Stimulated activated memory B cell treated with anti-CD40 and anti-IgM and Interleukin-4, amounts not matched to agents 10 μg/mL and 1 μg/mL and 100 μg/mL, for 72 hours (primary cell): ENCODE results near the gene DLL4.
A peak's percentile ranks its signal among the peaks of the same experiment; 100 is the strongest.

Source experiments
- ATAC-seq: fragments of 150-1000 bp; cut with Tn5 transposase; 2 replicates; pipeline ENCODE4 v1.10.0; 2021
- H3K27ac Mint-ChIP-seq: one replicate; pipeline ENCODE4 v1.8.0; 2022; ENCODE audit warnings: mild to moderate bottlenecking, mixed read lengths
- H3K27me3 Mint-ChIP-seq: one replicate; pipeline ENCODE4 v1.8.0; 2022; ENCODE audit warnings: mixed read lengths
- H3K36me3 Mint-ChIP-seq: one replicate; pipeline ENCODE4 v1.8.0; 2022; ENCODE audit warnings: mixed read lengths
- H3K4me1 Mint-ChIP-seq: one replicate; pipeline ENCODE4 v1.8.0; 2022; ENCODE audit warnings: mixed read lengths
- H3K4me3 Mint-ChIP-seq: one replicate; pipeline ENCODE4 v1.8.0; 2022; ENCODE audit warnings: mild to moderate bottlenecking, moderate library complexity, mixed read lengths
- H3K9me3 Mint-ChIP-seq: one replicate; pipeline ENCODE4 v1.8.0; 2022; ENCODE audit warnings: mixed read lengths

DLL4 gene

GRCh38 chr15:40900256-40901052, 28.7 kb upstream of the DLL4 start:
- H3K36me3 Mint-ChIP-seq: peaks cover 74% of the 10 kb centered on the region
- no peak overlapping the region for H3K27ac Mint-ChIP-seq
- no peak overlapping the region for H3K4me3 Mint-ChIP-seq
- H3K9me3 Mint-ChIP-seq: no peaks in the 10 kb centered on the region
- ATAC-seq: no peak
- no peaks in the 10 kb centered on the region for H3K27me3 Mint-ChIP-seq
- peaks cover 67% of the 10 kb centered on the region for H3K4me1 Mint-ChIP-seq

- no peaks in the 10 kb centered on the region for H3K9me3 Mint-ChIP-seq
- no peak overlapping the region for H3K4me3 Mint-ChIP-seq
- H3K4me1 Mint-ChIP-seq: peaks cover 67% of the 10 kb centered on the region
- ATAC-seq: no peak
- no peaks in the 10 kb centered on the region for H3K27me3 Mint-ChIP-seq
- peaks cover 77% of the 10 kb centered on the region for H3K36me3 Mint-ChIP-seq
- H3K27ac Mint-ChIP-seq: no peak overlapping the region
These were observed 28.1 kb upstream of the DLL4 start for GRCh38 chr15:40901053-40901443.

GRCh38 chr15:40902605-40903561, 26.3 kb upstream of the DLL4 start:
- Mint-ChIP-seq H3K36me3 (peaks cover 61% of the 10 kb centered on the region), H3K27ac (peak overlapping the region; percentile 38), H3K9me3 (no peaks in the 10 kb centered on the region), H3K27me3 (no peaks in the 10 kb centered on the region), H3K4me3 (no peak overlapping the region), H3K4me1 (peaks cover 65% of the 10 kb centered on the region)
- ATAC-seq: no peak

- Mint-ChIP-seq H3K4me1 (peaks cover 65% of the 10 kb centered on the region), H3K9me3 (no peaks in the 10 kb centered on the region), H3K4me3 (no peak overlapping the region), H3K27ac (peak overlapping the region; percentile 38), H3K27me3 (no peaks in the 10 kb centered on the region), H3K36me3 (peaks cover 47% of the 10 kb centered on the region)
- no peak for ATAC-seq
These were observed 24.5 kb upstream of the DLL4 start for GRCh38 chr15:40904552-40905201.

- peak; percentile 87 for ATAC-seq
- H3K4me1 Mint-ChIP-seq: peaks cover 63% of the 10 kb centered on the region
- no peaks in the 10 kb centered on the region for H3K9me3 Mint-ChIP-seq
- H3K36me3 Mint-ChIP-seq: peaks cover 33% of the 10 kb centered on the region
- H3K27ac Mint-ChIP-seq: peak overlapping the region; percentile 88
- H3K27me3 Mint-ChIP-seq: no peaks in the 10 kb centered on the region
- H3K4me3 Mint-ChIP-seq: peak overlapping the region; percentile 74
These were observed 22.8 kb upstream of the DLL4 start for GRCh38 chr15:40906091-40906990.

- peaks cover 31% of the 10 kb centered on the region for H3K36me3 Mint-ChIP-seq
- peaks cover 62% of the 10 kb centered on the region for H3K4me1 Mint-ChIP-seq
- H3K27ac Mint-ChIP-seq: peak overlapping the region; percentile 88
- peak overlapping the region; percentile 74 for H3K4me3 Mint-ChIP-seq
- ATAC-seq: peak; percentile 34
- no peaks in the 10 kb centered on the region for H3K9me3 Mint-ChIP-seq
- H3K27me3 Mint-ChIP-seq: no peaks in the 10 kb centered on the region
These were observed 21.9 kb upstream of the DLL4 start for GRCh38 chr15:40906991-40907802.

GRCh38 chr15:40908095-40908494, 21.0 kb upstream of the DLL4 start:
- Mint-ChIP-seq H3K4me1 (peaks cover 53% of the 10 kb centered on the region), H3K27me3 (no peaks in the 10 kb centered on the region), H3K9me3 (no peaks in the 10 kb centered on the region), H3K27ac (peak overlapping the region; percentile 88), H3K36me3 (peaks cover 22% of the 10 kb centered on the region), H3K4me3 (peak overlapping the region; percentile 36)
- no peak for ATAC-seq

GRCh38 chr15:40909662-40910630, 19.2 kb upstream of the DLL4 start:
- Mint-ChIP-seq H3K4me3 (no peak overlapping the region), H3K36me3 (peaks cover 6% of the 10 kb centered on the region), H3K4me1 (peaks cover 34% of the 10 kb centered on the region), H3K27ac (peak overlapping the region; percentile 88), H3K9me3 (no peaks in the 10 kb centered on the region), H3K27me3 (no peaks in the 10 kb centered on the region)
- no peak for ATAC-seq

- H3K27ac Mint-ChIP-seq: no peak overlapping the region
These were observed 18.0 kb upstream of the DLL4 start for GRCh38 chr15:40911141-40911540.

GRCh38 chr15:40911693-40912092, 17.4 kb upstream of the DLL4 start:
- no peaks in the 10 kb centered on the region for H3K27me3 Mint-ChIP-seq
- no peak overlapping the region for H3K27ac Mint-ChIP-seq
- no peak overlapping the region for H3K4me3 Mint-ChIP-seq
- no peak for ATAC-seq
- no peaks in the 10 kb centered on the region for H3K9me3 Mint-ChIP-seq
- H3K36me3 Mint-ChIP-seq: no peaks in the 10 kb centered on the region
- H3K4me1 Mint-ChIP-seq: peaks cover 22% of the 10 kb centered on the region

More at GRCh38 chr15:40911141-40911540, 18.0 kb upstream of the DLL4 start:
- no peak for ATAC-seq
- Mint-ChIP-seq H3K4me3 (no peak overlapping the region), H3K27me3 (no peaks in the 10 kb centered on the region), H3K9me3 (no peaks in the 10 kb centered on the region), H3K36me3 (no peaks in the 10 kb centered on the region), H3K4me1 (peaks cover 25% of the 10 kb centered on the region)

GRCh38 chr15:40912478-40912877, 16.7 kb upstream of the DLL4 start:
- H3K4me3 Mint-ChIP-seq: no peak overlapping the region
- H3K27ac Mint-ChIP-seq: no peak overlapping the region
- no peak for ATAC-seq
- no peaks in the 10 kb centered on the region for H3K9me3 Mint-ChIP-seq
- peaks cover 14% of the 10 kb centered on the region for H3K4me1 Mint-ChIP-seq
- H3K27me3 Mint-ChIP-seq: no peaks in the 10 kb centered on the region
- H3K36me3 Mint-ChIP-seq: no peaks in the 10 kb centered on the region

GRCh38 chr15:40914013-40914412, 15.1 kb upstream of the DLL4 start:
- Mint-ChIP-seq H3K4me1 (peaks cover 5% of the 10 kb centered on the region), H3K9me3 (no peaks in the 10 kb centered on the region), H3K4me3 (no peak overlapping the region), H3K27ac (no peak overlapping the region), H3K36me3 (no peaks in the 10 kb centered on the region), H3K27me3 (no peaks in the 10 kb centered on the region)
- ATAC-seq: no peak

- Mint-ChIP-seq H3K9me3 (no peaks in the 10 kb centered on the region), H3K4me3 (no peak overlapping the region), H3K36me3 (no peaks in the 10 kb centered on the region), H3K27me3 (no peaks in the 10 kb centered on the region), H3K4me1 (peaks cover 5% of the 10 kb centered on the region), H3K27ac (no peak overlapping the region)
- ATAC-seq: no peak
These were observed 14.7 kb upstream of the DLL4 start for GRCh38 chr15:40914486-40914885.
